ENCODE data around the gene ASPN.

DNA sequence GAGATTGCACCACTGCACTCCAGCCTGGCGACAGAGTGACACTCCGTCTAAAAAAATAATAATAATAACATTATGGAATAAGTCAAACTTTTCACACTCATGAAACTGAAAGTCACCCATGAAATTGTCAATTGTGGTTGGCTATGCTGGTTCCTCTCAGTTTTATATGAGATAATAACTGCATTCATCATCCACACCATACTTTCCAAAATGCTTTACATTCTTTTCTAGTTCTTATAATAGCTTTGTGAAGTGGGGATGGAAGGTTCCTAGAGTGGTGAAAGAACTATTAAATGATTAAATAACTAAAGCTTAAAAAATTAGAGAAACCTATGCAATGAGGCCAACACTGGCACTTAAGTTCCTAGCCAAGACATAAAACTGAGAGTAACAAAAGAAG is 12.6 kb upstream of the ASPN start:
- TF ChIP-seq, protein P1, sequence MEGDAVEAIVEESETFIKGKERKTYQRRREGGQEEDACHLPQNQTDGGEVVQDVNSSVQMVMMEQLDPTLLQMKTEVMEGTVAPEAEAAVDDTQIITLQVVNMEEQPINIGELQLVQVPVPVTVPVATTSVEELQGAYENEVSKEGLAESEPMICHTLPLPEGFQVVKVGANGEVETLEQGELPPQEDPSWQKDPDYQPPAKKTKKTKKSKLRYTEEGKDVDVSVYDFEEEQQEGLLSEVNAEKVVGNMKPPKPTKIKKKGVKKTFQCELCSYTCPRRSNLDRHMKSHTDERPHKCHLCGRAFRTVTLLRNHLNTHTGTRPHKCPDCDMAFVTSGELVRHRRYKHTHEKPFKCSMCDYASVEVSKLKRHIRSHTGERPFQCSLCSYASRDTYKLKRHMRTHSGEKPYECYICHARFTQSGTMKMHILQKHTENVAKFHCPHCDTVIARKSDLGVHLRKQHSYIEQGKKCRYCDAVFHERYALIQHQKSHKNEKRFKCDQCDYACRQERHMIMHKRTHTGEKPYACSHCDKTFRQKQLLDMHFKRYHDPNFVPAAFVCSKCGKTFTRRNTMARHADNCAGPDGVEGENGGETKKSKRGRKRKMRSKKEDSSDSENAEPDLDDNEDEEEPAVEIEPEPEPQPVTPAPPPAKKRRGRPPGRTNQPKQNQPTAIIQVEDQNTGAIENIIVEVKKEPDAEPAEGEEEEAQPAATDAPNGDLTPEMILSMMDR (IDR thresholded peaks at IDR 0.05) = no peak
- no peak for TF ChIP-seq POLR2A (IDR thresholded peaks at IDR 0.05)

Data from uterus (tissue), 2 donors.